Ecto neural progenitor cell (in vitro differentiated cells): ENCODE results near the gene C11orf97.
"Not testable (repeated sequence)": the region's sequence is repeated elsewhere in the genome, so short reads cannot be mapped to it uniquely, and the experiment has no call there.

Experiments used
- DNase-seq: peaks from one replicate; pipeline ENCODE4 v3.0.0-alpha.2; 2018; ENCODE audit warnings: low spot score

The C11orf97 gene

GRCh38 chr11:94511932-94512781 is at the start of gene C11orf97:
C11orf97 (plus strand) TSS chr11:94512461; CDS start chr11:94512529, 68 bp downstream.
- DNase-seq, result peak; percentile 90

GRCh38 chr11:94469416-94469815 is 42.8 kb upstream of the C11orf97 start:
- DNase-seq, result no peak

DNA sequence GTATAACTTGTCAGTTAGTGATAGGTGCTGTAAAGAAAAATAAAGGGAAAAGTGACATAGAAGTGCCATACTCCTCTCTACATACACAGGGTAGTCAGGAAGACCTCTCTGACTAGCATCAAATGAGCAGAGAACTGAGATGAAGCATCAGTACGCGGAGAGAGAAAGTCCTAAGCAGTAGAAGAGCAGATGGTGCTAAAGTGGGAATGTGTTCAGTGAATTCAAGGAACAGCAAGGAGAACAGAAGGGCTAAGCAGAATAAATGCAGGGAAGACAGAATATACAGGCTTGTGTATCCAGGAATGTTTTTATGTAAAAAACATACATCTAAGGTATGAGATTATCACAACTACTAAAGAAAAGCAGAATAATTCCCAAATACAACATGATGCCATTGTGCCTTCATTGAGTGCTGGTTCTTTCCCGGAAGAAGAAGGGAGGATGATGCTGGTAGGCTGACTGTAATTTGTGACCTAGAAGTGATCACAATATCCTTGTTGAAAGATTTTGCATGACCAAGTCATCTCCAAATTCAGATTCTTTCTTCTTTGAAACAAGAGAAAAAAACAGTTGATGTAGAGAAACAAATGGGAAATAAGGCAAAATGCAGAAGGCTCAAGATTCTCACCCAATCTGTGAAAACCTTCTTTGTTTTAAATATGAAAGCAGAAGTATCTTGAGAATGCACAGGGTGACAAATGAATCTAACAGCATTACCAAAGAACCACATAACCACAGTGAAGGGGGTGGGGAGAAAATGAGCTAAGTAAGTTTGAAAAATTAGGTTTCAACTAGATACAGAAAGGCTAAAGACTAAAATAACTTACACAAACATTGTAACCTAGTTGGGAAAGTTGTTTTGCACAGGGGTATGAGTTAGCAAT is 39.1 kb upstream of the C11orf97 start:
- DNase-seq, result no peak

- DNase-seq, result no peak
These were observed 34.6 kb upstream of the C11orf97 start for GRCh38 chr11:94477624-94478023.

DNA sequence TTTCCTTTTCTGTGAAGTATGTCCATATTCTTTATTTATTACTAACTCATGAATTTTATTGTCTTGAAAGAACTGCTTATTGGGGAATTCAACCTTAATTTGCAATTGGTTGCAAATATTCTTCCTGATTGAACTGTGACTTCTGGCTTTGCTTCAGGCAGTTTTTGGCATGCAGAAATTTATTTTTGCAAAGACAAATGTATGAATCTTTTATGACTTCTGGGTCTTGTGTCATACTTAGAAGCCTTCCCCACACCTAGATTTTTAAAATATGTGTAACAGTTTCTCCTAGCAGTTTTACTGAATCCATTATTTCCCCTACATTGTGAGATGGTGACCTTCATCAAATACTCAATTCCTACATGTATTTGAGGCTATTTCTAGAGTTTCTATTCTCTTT is 30.9 kb upstream of the C11orf97 start:
- DNase-seq, result no peak

- DNase-seq, result no peak
These were observed 26.2 kb upstream of the C11orf97 start for GRCh38 chr11:94486068-94486467.

DNA sequence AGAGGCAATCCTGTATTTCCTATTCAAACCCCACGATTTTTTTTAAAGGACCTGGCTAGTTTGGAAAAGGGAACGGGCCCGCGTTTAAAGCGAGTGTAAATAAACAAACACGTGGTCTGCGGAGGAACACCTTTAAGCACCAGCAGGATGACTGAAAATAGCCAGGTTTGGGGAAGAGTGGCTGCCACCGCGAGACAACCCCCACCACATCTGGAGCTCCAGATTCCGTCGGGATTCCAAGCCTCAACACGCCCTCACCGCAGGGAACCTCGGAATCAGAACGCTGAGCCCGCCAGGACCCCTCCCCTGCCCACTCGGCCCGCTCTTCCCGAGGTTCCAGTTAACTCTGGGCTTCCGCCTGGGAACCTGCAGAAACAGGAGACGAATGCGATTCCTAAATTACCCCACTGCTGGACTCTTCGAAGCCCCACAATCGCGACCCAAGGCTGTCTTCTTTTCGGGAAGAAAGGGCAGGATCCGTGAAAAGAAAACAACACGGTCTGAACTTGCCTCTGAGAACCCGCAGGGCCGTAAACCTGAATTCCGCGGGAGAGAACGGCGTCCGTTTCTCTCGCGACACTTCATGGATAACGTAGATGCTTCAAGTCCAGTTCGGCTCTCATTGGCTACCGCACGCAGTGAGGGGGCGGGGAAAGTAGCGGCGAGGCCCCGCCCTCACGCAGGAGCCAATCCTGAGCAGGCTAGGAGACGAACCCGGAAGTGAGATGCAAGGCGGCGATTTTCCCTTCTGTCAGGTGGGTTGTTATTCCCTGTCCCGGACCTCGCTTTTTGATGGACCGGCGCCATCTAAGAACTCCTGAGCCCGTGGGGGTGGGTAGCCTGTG is 18.8 kb upstream of the C11orf97 start, which contains the start of the genes ANKRD49 and MRE11:
TSS of gene ANKRD49 (plus strand) at position 704 of the 845 bp plus-strand sequence. CDS start 2,710 bp downstream, outside the sequence.
TSS of gene MRE11 (minus strand) at position 564 of the 845 bp plus-strand sequence. CDS start 1,043 bp downstream, outside the sequence.
- DNase-seq, result peak; percentile 97

GRCh38 chr11:94494126-94494680 is 18.1 kb upstream of the C11orf97 start:
- DNase-seq, result no peak

GRCh38 chr11:94500181-94500580 is 12.1 kb upstream of the C11orf97 start:
- DNase-seq, result no peak

GRCh38 chr11:94501522-94501921 is 10.7 kb upstream of the C11orf97 start:
- DNase-seq, result no peak

DNA sequence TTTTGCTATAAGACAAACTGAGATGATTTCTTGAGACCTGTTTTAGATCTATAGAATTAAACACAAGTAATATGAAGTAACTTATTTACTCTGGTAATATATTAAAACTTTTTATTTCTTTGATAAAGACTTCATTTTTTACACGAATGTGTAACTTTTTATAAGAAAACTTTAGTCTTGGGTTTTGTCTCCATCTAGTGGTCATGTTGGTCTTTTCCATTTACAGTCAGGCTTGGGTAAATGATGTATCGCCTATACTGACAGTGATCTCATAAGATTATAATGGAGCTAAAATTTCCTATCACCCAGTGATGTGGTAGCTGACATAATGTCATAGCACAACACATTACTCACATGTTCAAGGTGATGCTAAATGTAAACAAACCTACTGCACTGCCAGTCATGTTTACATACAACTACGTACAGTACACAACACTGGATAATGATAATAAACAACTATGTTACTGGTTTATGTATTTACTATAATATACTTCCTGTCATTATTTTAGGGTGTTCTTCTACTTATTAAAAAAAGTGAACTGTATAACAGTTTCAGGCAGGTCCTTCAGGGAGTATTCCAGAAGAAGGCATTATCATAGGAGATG is 7.5 kb upstream of the C11orf97 start:
- no peak for DNase-seq

DNA sequence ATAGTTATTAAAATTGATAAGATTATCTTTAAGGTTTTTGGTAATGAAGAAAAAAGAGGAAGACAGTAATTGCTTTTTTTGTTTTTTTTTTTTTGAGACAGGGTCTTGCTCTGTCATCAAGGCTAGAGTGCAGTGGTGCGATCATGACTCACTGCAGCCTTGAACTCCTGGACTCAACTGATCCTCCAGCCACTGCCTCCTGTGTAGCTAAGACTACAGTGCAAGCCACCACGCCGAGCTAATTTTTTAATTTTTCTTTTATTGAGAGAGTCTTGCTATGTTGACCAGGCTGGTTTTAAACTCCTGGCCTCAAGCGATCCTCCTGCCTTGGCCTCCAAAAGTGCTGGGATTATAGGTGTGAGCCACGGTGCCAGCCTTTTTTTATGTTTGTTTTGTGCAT is 5.7 kb upstream of the C11orf97 start:
- DNase-seq, result not testable (repeated sequence)

GRCh38 chr11:94507485-94507884 is 4.8 kb upstream of the C11orf97 start:
- no peak for DNase-seq

DNA sequence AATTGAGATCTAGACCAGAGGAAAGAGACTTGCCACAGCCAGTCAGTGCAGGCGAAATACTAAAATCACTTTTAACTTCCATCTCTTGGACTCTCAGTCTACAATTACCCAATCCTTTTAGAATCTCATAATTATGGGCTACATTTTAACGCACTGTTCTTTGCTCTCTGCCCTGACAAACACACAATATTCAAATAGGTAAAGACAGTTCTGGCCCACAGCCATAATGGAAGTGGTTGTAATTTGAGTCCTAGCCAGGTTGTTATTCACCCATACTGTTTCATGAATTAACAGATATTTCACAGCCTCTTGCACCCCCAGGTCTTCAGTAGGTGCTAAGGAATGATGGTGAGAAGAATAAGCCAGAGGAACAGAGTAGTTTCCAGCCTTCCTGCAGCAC is 830 bp downstream of the C11orf97 start:
- no peak for DNase-seq

DNA sequence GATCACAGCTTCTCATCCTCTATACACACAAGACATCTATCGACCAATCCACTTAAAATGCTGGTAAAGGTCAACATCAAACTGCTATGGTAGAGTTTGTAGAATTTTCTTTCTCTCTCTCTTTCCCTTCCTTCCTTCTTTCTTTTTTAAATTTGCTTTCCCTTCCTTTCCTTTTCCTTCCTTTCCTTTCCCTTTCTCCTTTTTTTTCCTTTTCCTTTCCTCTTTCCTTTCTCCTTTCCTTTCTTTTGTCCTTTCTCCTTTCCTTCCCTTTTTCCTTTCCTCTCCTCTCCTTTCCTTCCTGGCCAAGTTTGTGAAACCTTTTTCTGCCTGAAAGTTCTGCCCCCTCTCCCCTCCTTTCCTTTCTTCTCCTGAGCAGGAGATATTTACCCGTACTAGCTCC is 3.1 kb downstream of the C11orf97 start:
- DNase-seq, result no peak

DNA sequence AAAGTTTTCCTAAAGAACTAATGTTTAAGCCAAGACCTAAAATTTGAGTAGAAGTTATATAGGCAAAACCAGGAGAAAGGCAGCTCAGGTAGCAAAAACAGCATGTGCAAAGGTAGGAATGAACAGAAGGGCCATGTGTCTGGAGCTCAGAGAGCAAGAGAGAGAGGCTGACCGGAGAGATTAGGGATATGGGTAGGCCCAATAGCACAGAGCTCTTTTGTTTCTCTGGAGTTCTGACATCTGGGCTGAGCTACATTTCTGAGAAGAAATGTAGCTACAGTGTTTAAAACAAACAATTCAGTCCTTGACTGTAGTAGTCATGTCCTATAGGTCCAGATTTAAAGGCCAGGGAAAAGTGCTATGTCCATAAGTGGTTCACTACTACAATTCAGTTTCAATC is 4.5 kb downstream of the C11orf97 start:
- no peak for DNase-seq

DNA sequence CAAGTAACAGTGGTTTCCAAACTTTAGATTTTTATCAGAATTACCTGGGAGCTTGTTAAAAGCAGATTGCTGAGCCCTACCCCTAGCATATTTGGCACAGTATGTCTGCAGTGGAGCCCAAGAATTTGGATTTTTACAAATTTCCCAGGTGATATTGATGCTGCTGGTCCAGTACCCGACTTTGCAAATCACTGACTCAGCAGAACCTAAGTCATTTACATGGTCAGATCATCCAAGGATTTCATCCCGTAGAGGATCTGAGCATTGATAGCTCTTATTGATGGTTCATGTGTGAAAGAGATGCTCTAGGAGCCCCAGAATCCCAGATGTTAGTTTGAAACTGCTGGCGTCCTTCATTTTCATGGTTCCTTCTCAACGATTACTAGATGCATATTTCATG is 6.0 kb downstream of the C11orf97 start:
- DNase-seq, result no peak

DNA sequence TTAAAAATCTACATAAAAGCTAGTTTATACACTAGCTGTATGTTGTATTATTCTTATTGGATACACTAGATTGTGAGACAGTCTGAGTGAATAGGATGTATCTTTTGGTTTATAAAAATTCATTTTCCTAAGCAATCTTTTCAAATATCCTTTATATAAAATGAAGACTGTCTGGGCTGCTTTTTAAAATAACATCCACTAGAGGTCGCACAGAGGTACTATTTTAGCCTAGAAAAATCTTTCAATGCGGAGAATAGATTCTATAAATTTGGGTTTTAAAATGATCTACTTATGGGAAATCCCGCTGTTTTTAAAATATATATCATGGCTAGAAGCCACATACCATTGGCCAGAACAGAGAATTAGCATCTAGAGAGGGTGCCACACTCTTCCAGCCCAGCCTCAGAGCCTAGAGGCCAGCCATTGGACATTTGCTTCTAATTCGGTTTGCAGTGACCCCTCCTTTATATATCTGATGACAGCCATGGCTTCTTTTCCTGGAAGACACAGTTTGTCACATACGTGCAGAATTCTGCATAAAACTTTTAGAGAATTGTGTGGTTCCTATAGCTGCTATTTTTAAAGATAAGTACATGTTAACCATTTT is 7.3 kb downstream of the C11orf97 start:
- DNase-seq, result no peak

- no peak for DNase-seq
These were observed 9.4 kb downstream of the C11orf97 start for GRCh38 chr11:94521684-94522083.

GRCh38 chr11:94524341-94524740 is 12.1 kb downstream of the C11orf97 start:
- no peak for DNase-seq
